AG04449 (cell line): ENCODE data around the gene PRKAR1B.

Experiments
- CTCF ChIA-PET: fragments of 350-600 bp; formaldehyde crosslinking; extraction: SDS; loops from one replicate; lab custom pipeline; 2021; ENCODE audit warnings: antibody characterized with exemption; lab: Yijun Ruan, JAX
- POLR2A ChIA-PET: fragments of 400-600, 350-600 bp; formaldehyde crosslinking; extraction: SDS; loops from one replicate; lab custom pipeline; 2020; ENCODE audit warnings: antibody characterized with exemption, inconsistent platforms; lab: Yijun Ruan, JAX
- DNase-seq: peaks from one replicate; pipeline ENCODE4 v3.0.0-alpha.2; 2010; ENCODE audit warnings: low read depth, low spot score
- H3K4me3 ChIP-seq: 2 replicates; pipeline ENCODE4 v1.5.1; 2011; ENCODE audit warnings: low read depth, mild to moderate bottlenecking, control low read depth, low read length
- CTCF ChIP-seq: IDR thresholded peaks from one replicate; pipeline ENCODE4 v1.5.1; 2011; ENCODE audit warnings: mild to moderate bottlenecking, moderate library complexity, low read length, control low read depth, inconsistent platforms; ENCODE audit not compliant: insufficient read depth; ENCODE audit errors: missing control alignments

Gene PRKAR1B

GRCh38 chr7:610531-611280 lies 116.4 kb downstream of the PRKAR1B start:
- no peak for TF ChIP-seq CTCF
- CTCF ChIA-PET: interaction anchor here (1.3 kb wide), 1 partner anchor 279 kb away, joined by 3 read pairs; no protein-coding TSS in a partner anchor
- POLR2A ChIA-PET: no interaction called here
- DNase-seq: no peak
- no peak overlapping the region for H3K4me3 ChIP-seq

- CTCF ChIA-PET: no interaction called here
- POLR2A ChIA-PET: no interaction called here
- no peak for DNase-seq
- no peak for TF ChIP-seq CTCF
- H3K4me3 ChIP-seq: no peak overlapping the region
These were observed 116.9 kb downstream of the PRKAR1B start for GRCh38 chr7:610141-610530.

GRCh38 chr7:609365-609764 lies 117.7 kb downstream of the PRKAR1B start:
- no peak for TF ChIP-seq CTCF

GRCh38 chr7:608954-609353 lies 118.1 kb downstream of the PRKAR1B start:
- H3K4me3 ChIP-seq: no peak overlapping the region
- ChIA-PET CTCF (no interaction called here), POLR2A (no interaction called here)
- no peak for DNase-seq
- TF ChIP-seq CTCF: no peak

More at GRCh38 chr7:609365-609764, 117.7 kb downstream of the PRKAR1B start:
- no peak for DNase-seq
- POLR2A ChIA-PET: no interaction called here
- H3K4me3 ChIP-seq: no peak overlapping the region
- CTCF ChIA-PET: no interaction called here

GRCh38 chr7:608361-608760 lies 118.7 kb downstream of the PRKAR1B start:
- H3K4me3 ChIP-seq: no peak overlapping the region
- ChIA-PET POLR2A (no interaction called here), CTCF (no interaction called here)
- no peak for DNase-seq
- TF ChIP-seq CTCF: no peak

- no peak overlapping the region for H3K4me3 ChIP-seq
- ChIA-PET CTCF (no interaction called here), POLR2A (no interaction called here)
- TF ChIP-seq CTCF: no peak
- no peak for DNase-seq
These were observed 119.1 kb downstream of the PRKAR1B start for GRCh38 chr7:607938-608337.
